Measurements from ENCODE around the gene SRSF2.
"Not testable (repeated sequence)": the region's sequence is repeated elsewhere in the genome, so short reads cannot be mapped to it uniquely, and the experiment has no call there.

Gene SRSF2

GRCh38 chr17:76714336-76714735, 22.8 kb downstream of the SRSF2 start:
- in situ Hi-C loops (cut with HindIII; ENCODE audit: low sequenced_read_pairs): no loop called here
- DNase-seq (ENCODE audit: low read depth, low spot score): no peak
- TF ChIP-seq CTCF (IDR thresholded peaks at IDR 0.05; ENCODE audit: low read depth, low read length): no peak
- no peak overlapping the region for H3K4me3 ChIP-seq (ENCODE audit: low read depth, low read length)

- DNase-seq (ENCODE audit: low read depth, low spot score): no peak
- in situ Hi-C loops (cut with HindIII; ENCODE audit: low sequenced_read_pairs): no loop called here
- no peak overlapping the region for H3K4me3 ChIP-seq (ENCODE audit: low read depth, low read length)
- TF ChIP-seq CTCF (IDR thresholded peaks at IDR 0.05; ENCODE audit: low read depth, low read length): no peak
Measured at GRCh38 chr17:76713765-76714164, 23.4 kb downstream of the SRSF2 start.

GRCh38 chr17:76712321-76712720, 24.8 kb downstream of the SRSF2 start:
- H3K4me3 ChIP-seq (ENCODE audit: low read depth, low read length); DNase-seq (ENCODE audit: low read depth, low spot score); in situ Hi-C loops (cut with HindIII; ENCODE audit: low sequenced_read_pairs): not testable (repeated sequence)

- TF ChIP-seq CTCF (IDR thresholded peaks at IDR 0.05; ENCODE audit: low read depth, low read length): no peak
- DNase-seq (ENCODE audit: low read depth, low spot score): peak; percentile 62
- in situ Hi-C loops (cut with HindIII; ENCODE audit: low sequenced_read_pairs): no loop called here
- peak within 1 kb of the TSS; percentile 58 for H3K4me3 ChIP-seq (ENCODE audit: low read depth, low read length)
Measured at GRCh38 chr17:76710863-76711611, 26.1 kb downstream of the SRSF2 start, which contains the start of gene MXRA7. Gene MXRA7 (minus strand): TSS chr17:76710965. CDS start chr17:76710946, 19 bp downstream.

GRCh38 chr17:76709951-76710862, 26.9 kb downstream of the SRSF2 start:
- H3K4me3 ChIP-seq (ENCODE audit: low read depth, low read length): peak overlapping the region; percentile 58
- DNase-seq (ENCODE audit: low read depth, low spot score): peak; percentile 43
- in situ Hi-C loops (cut with HindIII; ENCODE audit: low sequenced_read_pairs): not testable (repeated sequence)

- in situ Hi-C loops (cut with HindIII; ENCODE audit: low sequenced_read_pairs): no loop called here
- H3K4me3 ChIP-seq (ENCODE audit: low read depth, low read length): peak overlapping the region; percentile 58
- no peak for TF ChIP-seq CTCF (IDR thresholded peaks at IDR 0.05; ENCODE audit: low read depth, low read length)
- DNase-seq (ENCODE audit: low read depth, low spot score): peak; percentile 99
Measured at GRCh38 chr17:76709077-76709950, 27.8 kb downstream of the SRSF2 start.
